Keratinocyte (primary cell): Measurements from ENCODE around the gene IL11.

ENCODE experiments used
- CTCF ChIP-seq, 3 experiments: IDR thresholded peaks in 1 of 3; conservative IDR thresholded peaks in 1 of 3; optimal IDR thresholded peaks in 1 of 3; 2 replicates in 2 of 3; 3 replicates in 1 of 3; pipeline versions ENCODE3 to v1.5.1; 2011; ENCODE audit warnings: low read length in 3 of 3, mild to moderate bottlenecking in 3 of 3, moderate library complexity in 2 of 3, control low read depth in 1 of 3, inconsistent platforms in 1 of 3; ENCODE audit not compliant: insufficient read depth in 2 of 3; ENCODE audit errors: extremely low read depth in 1 of 3
- EZH2 ChIP-seq: IDR thresholded peaks from one replicate; pipeline ENCODE4 v1.6.1; 2012; ENCODE audit warnings: inconsistent platforms, mild to moderate bottlenecking, low read length, moderate library complexity

GRCh38 chr19:55377356-55378131, 7.3 kb upstream of the IL11 start:
- TF ChIP-seq EZH2 (no peak), CTCF (optimal IDR thresholded peaks at IDR 0.05 in 1 of 3, IDR thresholded peaks at IDR 0.05 in 1 of 3, conservative IDR thresholded peaks at IDR 0.05 in 1 of 3; ENCODE audit: extremely low read depth in 1 of 3, insufficient read depth in 2 of 3, low read length in 3 of 3) (no peak)
